HepG2 (cell line): ENCODE measurements around the gene PDPK1. TPM values are rescaled to one million over a fixed set of nuclear protein-coding genes. Genes with fewer than 3 reads are reported as not detected.
A peak's percentile ranks its signal among the peaks of the same experiment; 100 is the strongest.

Experiments used
- ARID5B ChIP-seq: IDR thresholded peaks from 2 replicates; pipeline ENCODE4 v1.4.0; 2020; ENCODE audit warnings: mild to moderate bottlenecking, missing genetic modification reagents
- ARNT ChIP-seq: fragments of 450-650 bp; IDR thresholded peaks from 2 replicates; pipeline ENCODE4 v1.6.1; 2017
- CEBPB ChIP-seq: IDR thresholded peaks from 2 replicates; pipeline ENCODE4 v1.6.1; 2011; ENCODE audit warnings: low read depth, low read length, improper control_type of control experiment, borderline replicate concordance
- EHMT2 ChIP-seq: fragments of 200-600 bp; sonication (generic); IDR thresholded peaks from 2 replicates; pipeline ENCODE4 v1.7.0; 2017; ENCODE audit warnings: antibody characterized with exemption, low read depth, low read length, borderline replicate concordance
- ETS1 ChIP-seq: sonication (generic); formaldehyde crosslinking; IDR thresholded peaks from 2 replicates; pipeline ENCODE4 v1.4.0; 2020; ENCODE audit warnings: missing genetic modification reagents
- KLF13 ChIP-seq: sonication (generic); formaldehyde crosslinking; IDR thresholded peaks from 2 replicates; pipeline ENCODE4 v1.4.0; 2020; ENCODE audit warnings: mild to moderate bottlenecking, missing genetic modification reagents
- MAF1 ChIP-seq: sonication (generic); formaldehyde crosslinking; IDR thresholded peaks from 2 replicates; pipeline ENCODE4 v1.5.0; 2020; ENCODE audit warnings: missing genetic modification reagents, borderline replicate concordance
- MBD4 ChIP-seq: IDR thresholded peaks from 2 replicates; pipeline ENCODE4 v1.6.1; 2012; ENCODE audit warnings: low read length, inconsistent platforms, borderline replicate concordance
- MXD3 ChIP-seq: IDR thresholded peaks from 2 replicates; pipeline ENCODE4 v1.6.1; 2016; ENCODE audit warnings: mild to moderate bottlenecking, missing biosample characterization, missing genetic modification reagents
- NR2C2 ChIP-seq: sonication (generic); formaldehyde crosslinking; IDR thresholded peaks from 2 replicates; pipeline ENCODE4 v1.4.0; 2020; ENCODE audit warnings: missing genetic modification reagents, mild to moderate bottlenecking, moderate library complexity, borderline replicate concordance
- RARA ChIP-seq: IDR thresholded peaks from 2 replicates; pipeline ENCODE4 v1.6.1; 2016; ENCODE audit warnings: missing genetic modification reagents, missing compliant biosample characterization
- THAP11 ChIP-seq: IDR thresholded peaks from 2 replicates; pipeline ENCODE4 v1.6.1; 2016; ENCODE audit warnings: missing biosample characterization, missing genetic modification reagents
- ZBTB2 ChIP-seq: sonication (generic); formaldehyde crosslinking; IDR thresholded peaks from 2 replicates; pipeline ENCODE4 v1.8.0; 2022; ENCODE audit warnings: low read depth, missing genetic modification reagents
- ZBTB25 ChIP-seq: IDR thresholded peaks from 2 replicates; pipeline ENCODE4 v1.6.1; 2018; ENCODE audit warnings: missing genetic modification reagents
- ZFAT ChIP-seq: sonication (generic); formaldehyde crosslinking; conservative IDR thresholded peaks from 2 replicates; pipeline ENCODE4 v1.8.1; 2023; ENCODE audit warnings: missing genetic modification reagents, inconsistent platforms
- ZMYM2 ChIP-seq: sonication (generic); formaldehyde crosslinking; IDR thresholded peaks from 2 replicates; pipeline ENCODE4 v1.8.0; 2022; ENCODE audit warnings: mild to moderate bottlenecking, missing genetic modification reagents
- ZNF564 ChIP-seq: sonication (generic); formaldehyde crosslinking; IDR thresholded peaks from 2 replicates; pipeline ENCODE4 v1.8.1; 2023; ENCODE audit warnings: mild to moderate bottlenecking, missing genetic modification reagents
- ZNF670 ChIP-seq: sonication (generic); formaldehyde crosslinking; IDR thresholded peaks from 2 replicates; pipeline ENCODE4 v1.8.0; 2022; ENCODE audit warnings: mild to moderate bottlenecking, missing genetic modification reagents, borderline replicate concordance
- ZSCAN25 ChIP-seq: sonication (generic); formaldehyde crosslinking; IDR thresholded peaks from 2 replicates; pipeline ENCODE4 v1.8.0; 2022; ENCODE audit warnings: mild to moderate bottlenecking, missing genetic modification reagents
- polyA plus RNA-seq, 8 experiments: library from polyadenylated mRNA; depleted of rRNA in 3 of 8; stranded (reverse) in 7 of 8; unstranded in 1 of 8; fragments of >200 nt; fragmentation: Illumina TruSeq in 4 of 8; extraction: Trizol in 4 of 8; gene quantifications; 2 replicates each; pipeline versions ENCODE4 v1.2.1 to v1.2.3, GENCODE V29; 2011 to 2016; ENCODE audit warnings: low read depth in 4 of 8, missing spikeins in 1 of 8, mixed read lengths in 1 of 8; ENCODE audit not compliant: insufficient read depth in 1 of 8
- total RNA-seq, 5 experiments: library from RNA; depleted of rRNA; stranded (reverse); fragments of >200 nt; fragmentation: Illumina TruSeq; extraction: Trizol; gene quantifications; 2 replicates each; pipeline ENCODE4 v1.2.3, GENCODE V29; 2016; ENCODE audit warnings: low read depth in 1 of 5
- TF ChIP-seq, protein P1 (sequence below): IDR thresholded peaks from 2 replicates; pipeline ENCODE4 v1.6.1; 2016; ENCODE audit warnings: control low read depth

PDPK1 gene
- total and polyA plus RNA-seq, 2 of the 13 experiments (the other 11 are each of a cell fraction or from before 2014, with no cell fraction given): 59.6 to 129 TPM

- TF ChIP-seq ZNF564 (CRISPR knock-in tag) (no peak), THAP11 (CRISPR knock-in tag) (peak; percentile 96), ZSCAN25 (CRISPR knock-in tag) (0 out of 2 replicates have a peak, but pooled peaks have one; percentile 27), ZFAT (CRISPR knock-in tag) (no peak), MXD3 (CRISPR knock-in tag) (peak; percentile 89), ARNT (no peak), ETS1 (CRISPR knock-in tag) (0 out of 2 replicates have a peak, but pooled peaks have one; percentile 32), KLF13 (CRISPR knock-in tag) (peak; percentile 35; the same call in 1 of the 2 replicates), EHMT2 (no peak), ZBTB2 (CRISPR knock-in tag) (peak; percentile 90), ZNF670 (CRISPR knock-in tag) (peak; percentile 83; the same call in 1 of the 2 replicates), CEBPB (no peak), ZMYM2 (CRISPR knock-in tag) (no peak), ARID5B (CRISPR knock-in tag) (peak; percentile 62), NR2C2 (CRISPR knock-in tag) (peak; percentile 90), ZBTB25 (peak; percentile 94), RARA (CRISPR knock-in tag) (peak; percentile 42), MAF1 (peak; percentile 92; the same call in 1 of the 2 replicates), MBD4 (no peak)
- TF ChIP-seq, protein P1, sequence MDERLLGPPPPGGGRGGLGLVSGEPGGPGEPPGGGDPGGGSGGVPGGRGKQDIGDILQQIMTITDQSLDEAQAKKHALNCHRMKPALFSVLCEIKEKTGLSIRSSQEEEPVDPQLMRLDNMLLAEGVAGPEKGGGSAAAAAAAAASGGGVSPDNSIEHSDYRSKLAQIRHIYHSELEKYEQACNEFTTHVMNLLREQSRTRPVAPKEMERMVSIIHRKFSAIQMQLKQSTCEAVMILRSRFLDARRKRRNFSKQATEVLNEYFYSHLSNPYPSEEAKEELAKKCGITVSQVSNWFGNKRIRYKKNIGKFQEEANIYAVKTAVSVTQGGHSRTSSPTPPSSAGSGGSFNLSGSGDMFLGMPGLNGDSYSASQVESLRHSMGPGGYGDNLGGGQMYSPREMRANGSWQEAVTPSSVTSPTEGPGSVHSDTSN: no peak
These were observed 65.6 kb downstream of the PDPK1 start (continued) for GRCh38 chr16:2603165-2604015.
